NCI-H2196 (cell line): ENCODE measurements around the gene SNU13.
"Not testable (repeated sequence)": the region's sequence is repeated elsewhere in the genome, so short reads cannot be mapped to it uniquely, and the experiment has no call there.

Experiments
- DNase-seq: peaks from one replicate; lab custom pipeline; 2025; ENCODE audit not compliant: unreplicated experiment; lab: John Stamatoyannopoulos, UW

SNU13 gene

GRCh38 chr22:41688365-41689211 is at the start of gene SNU13:
SNU13 (minus strand) TSS chr22:41688867; CDS start chr22:41688796, 71 bp downstream.
- peak; percentile 91 for DNase-seq

DNA sequence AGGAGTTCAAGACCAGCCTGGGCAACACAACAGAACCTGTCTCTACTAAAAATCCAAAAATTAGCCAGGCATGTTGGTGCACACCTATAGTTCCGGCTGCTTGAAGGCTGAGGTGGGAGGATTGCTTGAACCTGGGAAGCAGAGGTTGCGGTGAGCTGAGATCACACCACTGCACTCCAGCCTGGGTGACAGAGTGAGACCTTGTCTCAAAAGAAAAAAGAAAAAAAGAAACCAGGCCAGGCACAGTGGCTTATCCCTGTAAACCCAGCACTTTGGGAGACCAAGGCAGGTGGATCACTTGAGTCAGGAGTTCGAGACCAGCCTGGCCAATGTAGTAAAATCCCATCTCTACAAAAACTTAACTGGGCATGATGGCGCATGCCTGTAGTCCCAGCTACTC is 44.6 kb upstream of the SNU13 start:
- DNase-seq, result not testable (repeated sequence)

DNA sequence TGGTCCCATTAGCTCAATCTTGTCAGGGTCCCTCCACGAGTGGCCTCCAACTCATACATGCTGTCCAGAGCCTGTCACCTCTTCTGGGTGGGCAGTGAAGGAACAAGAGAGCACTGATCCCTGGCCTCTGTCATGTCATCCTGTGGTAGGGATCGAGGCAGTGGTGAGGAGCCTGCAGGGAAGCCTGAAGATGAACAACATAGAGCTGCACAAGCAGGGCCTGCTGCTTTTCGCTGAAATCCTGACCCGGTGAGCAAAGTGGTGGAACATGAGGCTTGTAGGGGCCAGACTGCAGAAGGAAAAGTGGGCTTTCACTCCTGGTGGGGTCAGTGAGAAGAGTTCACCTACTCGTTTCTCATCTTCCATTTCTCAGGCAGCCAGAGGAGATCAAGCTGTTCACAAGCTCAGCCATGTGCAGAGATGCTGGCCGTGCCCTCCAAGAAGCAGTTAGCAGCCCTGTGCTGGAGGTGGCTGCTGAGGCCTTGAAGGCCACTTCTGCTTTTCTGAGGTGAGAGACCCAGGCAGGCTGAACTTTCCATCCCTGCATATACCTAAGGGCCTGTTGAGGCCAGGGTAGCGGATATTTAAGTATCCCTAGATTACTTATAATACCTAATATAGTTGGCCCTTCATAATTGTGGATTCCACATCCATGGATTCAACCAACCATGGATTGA is 43.6 kb upstream of the SNU13 start:
- no peak for DNase-seq

GRCh38 chr22:41731609-41732008 is 42.9 kb upstream of the SNU13 start:
- DNase-seq, result no peak

DNA sequence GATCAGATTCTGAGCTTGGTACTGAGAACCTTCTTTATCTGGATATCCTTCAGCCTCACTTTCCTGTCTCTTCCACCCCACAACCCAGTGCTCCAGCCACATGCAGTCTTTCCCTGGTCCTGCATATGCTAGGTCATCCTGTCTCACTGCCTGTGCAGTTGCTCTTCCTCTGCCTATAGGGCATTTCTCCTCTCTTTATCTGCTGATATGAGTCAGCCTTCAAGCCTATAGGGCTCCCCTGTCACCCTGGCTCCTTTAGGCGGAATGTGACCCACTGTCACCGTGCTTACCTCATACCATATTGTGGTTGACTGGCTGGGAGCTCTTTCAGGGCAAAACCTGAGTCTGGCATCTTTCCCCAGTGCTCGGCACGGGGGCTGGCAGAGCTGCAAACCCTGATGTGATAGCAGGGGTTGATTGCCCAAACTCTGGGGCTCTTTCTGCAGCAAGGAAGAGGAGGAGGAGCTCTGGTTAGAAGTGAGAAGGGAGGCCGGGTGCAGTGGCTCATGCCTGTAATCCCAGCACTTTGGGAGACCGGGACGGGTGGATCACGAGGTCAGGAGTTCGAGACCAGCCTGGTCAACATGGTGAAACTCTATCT is 36.9 kb upstream of the SNU13 start:
- no peak for DNase-seq

DNA sequence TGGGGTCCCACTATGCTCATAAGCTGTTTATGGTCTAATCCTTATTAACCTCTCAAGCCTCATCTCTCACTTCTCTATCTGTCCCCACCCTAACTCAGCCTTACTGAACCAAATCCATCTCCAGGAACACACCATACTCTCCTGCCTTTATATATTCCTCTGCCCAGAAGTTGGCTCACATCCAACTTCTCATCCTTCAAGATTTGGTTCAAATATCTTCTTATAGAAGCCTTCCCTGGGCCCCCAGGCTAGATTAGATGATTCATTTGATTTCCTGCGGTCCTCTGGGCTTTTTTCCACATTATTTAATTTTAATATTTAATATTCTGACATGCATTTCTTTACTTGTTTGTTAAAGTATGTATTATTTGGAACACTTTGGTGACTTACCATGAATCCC is 33.8 kb upstream of the SNU13 start:
- no peak for DNase-seq

GRCh38 chr22:41713004-41713403 is 24.3 kb upstream of the SNU13 start:
- DNase-seq, result no peak

GRCh38 chr22:41709341-41709740 is 20.7 kb upstream of the SNU13 start:
- no peak for DNase-seq

GRCh38 chr22:41702763-41703162 is 14.1 kb upstream of the SNU13 start:
- DNase-seq, result no peak

DNA sequence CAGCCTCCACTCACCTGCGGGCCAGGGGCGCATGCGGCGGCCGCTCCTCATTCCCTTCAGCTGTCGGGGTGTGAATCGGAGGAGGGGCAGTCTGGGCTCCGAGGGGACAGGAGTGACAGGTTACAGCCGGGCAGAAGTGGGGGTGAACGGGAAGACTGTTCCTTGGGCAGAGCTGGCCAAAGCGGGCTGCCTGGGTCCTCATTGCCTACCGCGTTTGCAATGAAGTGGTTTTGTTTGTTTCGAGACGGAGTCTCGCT is 11.4 kb upstream of the SNU13 start:
- DNase-seq, result no peak

GRCh38 chr22:41699264-41700107 is 10.8 kb upstream of the SNU13 start, which contains the start of gene MEI1:
MEI1 (plus strand) TSS chr22:41699503; CDS start chr22:41699539, 36 bp downstream.
- no peak for DNase-seq

DNA sequence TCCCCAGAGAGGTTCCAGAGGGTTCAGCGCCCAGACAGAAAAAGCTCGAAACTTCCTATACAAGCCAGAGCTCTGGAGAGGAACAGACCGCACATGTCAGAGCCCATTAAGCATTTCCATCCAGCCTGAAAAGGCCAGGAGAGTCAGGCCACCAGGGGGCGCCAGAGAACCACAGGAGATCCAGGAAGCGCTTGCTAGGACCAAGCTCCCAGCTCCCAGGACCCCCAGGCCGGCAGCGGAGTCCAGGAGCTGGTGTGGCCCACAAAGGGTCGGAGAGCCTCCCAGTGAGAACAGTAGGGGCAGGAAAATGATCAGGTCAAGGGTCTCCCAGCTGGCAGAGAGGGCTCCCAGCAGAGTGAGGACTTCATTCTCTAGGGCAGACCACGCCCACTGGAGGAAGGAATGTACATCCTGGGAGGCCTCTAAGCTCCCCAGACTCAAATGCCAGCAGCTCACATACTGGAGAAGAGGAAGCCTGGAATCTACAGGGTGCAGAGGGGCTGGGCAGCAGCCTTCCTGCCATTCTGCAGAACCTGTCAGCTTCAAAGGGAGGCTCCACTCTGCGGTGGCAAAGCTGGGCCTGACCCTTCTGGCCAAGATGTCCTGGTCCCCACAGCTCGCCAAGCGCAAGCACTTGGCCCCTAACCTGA is 8.6 kb upstream of the SNU13 start:
- DNase-seq, result peak; percentile 92

GRCh38 chr22:41696703-41697102 is 8.0 kb upstream of the SNU13 start:
- DNase-seq, result no peak

- no peak for DNase-seq
Observed at GRCh38 chr22:41695211-41695610, 6.5 kb upstream of the SNU13 start.

- no peak for DNase-seq
Observed at GRCh38 chr22:41690476-41690875, 1.8 kb upstream of the SNU13 start.

DNA sequence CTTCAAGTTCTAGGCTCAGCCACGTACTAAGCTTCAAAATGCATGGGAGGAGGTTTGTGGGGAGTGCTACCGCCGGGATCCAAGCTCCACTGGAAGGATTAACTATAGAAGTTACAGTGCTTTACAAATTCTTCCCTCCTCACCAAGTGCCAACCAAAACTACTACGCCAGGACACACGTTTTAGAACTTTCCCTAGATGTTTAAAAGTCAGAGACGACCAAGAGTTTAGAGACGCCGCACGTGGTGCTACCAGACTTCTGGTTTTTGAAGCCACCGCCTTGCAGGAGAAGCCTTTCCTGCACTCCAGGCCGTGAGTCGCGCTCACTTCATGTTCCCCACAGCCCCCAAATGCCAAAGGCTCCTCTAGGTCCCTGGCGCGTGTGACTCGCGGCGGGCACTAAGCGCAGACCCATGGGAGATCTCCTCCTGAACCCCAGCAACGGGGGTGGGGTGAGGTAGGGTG is 734 bp downstream of the SNU13 start:
- no peak for DNase-seq

DNA sequence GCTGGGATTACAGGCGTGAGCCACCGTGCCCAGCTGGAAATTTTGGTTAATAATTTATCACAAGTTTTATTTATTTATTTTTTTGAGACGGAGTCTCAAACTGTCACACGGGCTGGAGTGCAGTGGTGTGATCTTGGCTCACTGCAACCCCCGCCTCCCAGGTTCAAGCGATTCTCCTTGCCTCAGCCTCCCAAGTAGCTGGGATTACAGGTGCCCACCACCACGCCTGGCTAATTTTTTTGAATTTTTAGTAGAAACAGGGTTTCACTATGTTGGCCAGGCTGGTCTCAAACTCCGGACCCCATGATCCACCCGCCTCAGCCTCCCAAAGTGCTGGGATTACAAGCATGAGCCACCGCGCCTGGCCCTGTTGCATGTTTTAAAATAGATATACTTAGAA is 1.8 kb downstream of the SNU13 start:
- DNase-seq, result not testable (repeated sequence)

GRCh38 chr22:41684194-41684593 is 4.5 kb downstream of the SNU13 start:
- no peak for DNase-seq

- no peak for DNase-seq
Observed at GRCh38 chr22:41683616-41684015, 5.1 kb downstream of the SNU13 start.

- DNase-seq, result no peak
Observed at GRCh38 chr22:41683052-41683451, 5.6 kb downstream of the SNU13 start.
